GM18861 (cell line): ENCODE measurements around the gene ERF.
A peak's percentile ranks its signal among the peaks of the same experiment; 100 is the strongest.

ENCODE experiments used
- ATAC-seq: cut with Tn5 transposase; IDR thresholded peaks from one replicate; pipeline ENCODE4 v1.9.1; 2021; ENCODE audit not compliant: unreplicated experiment

ERF gene

GRCh38 chr19:42254089-42254849, 659 bp downstream of the ERF start:
- ATAC-seq: peak; percentile 34

- no peak for ATAC-seq
Observed at GRCh38 chr19:42253245-42254088, 1.5 kb downstream of the ERF start.

- no peak for ATAC-seq
Observed at GRCh38 chr19:42252365-42253244, 2.3 kb downstream of the ERF start.

GRCh38 chr19:42251572-42252358, 3.2 kb downstream of the ERF start:
- no peak for ATAC-seq

DNA sequence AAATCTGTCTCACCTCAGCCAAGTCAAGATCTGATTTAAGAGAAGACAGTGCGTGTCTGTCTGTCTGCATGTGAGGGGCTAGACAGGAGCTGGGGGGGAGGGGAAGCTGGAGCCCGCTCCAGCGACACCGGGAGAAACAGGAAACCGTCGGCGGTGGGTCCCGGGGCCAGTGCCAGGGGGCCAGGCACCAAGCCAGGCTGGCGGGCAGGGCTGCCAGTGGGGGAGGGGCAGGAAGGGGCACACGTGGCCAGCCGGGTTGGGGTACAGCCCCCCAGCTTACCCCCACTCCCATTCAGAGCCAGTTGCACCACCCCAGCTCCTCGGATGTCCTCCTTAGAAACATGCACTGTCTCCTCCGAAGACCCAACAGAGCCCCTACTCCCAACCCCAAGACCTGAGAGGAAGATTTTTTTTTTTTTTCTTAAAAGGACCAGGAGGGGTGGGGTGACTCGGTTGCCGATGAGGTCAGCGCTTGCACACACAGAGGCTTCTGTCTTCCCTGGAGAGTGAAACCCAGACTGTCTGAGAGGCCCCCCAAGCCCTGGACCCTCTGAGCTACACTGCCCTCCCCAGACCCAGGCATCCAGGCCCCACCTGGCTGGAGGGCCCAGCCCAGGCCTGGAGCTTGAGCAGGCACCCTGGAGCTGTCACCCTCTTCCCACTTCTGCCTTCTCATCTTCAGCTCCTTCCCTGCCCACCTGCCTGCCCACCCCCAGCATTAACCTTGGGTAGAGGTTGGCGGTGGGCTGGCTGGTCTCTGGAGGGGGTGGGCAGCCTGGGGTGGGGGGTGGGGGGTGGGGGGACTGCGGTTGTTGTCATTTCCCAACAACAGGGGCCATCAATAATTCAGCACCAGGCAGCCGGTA, 4.0 kb downstream of the ERF start:
- ATAC-seq: no peak

DNA sequence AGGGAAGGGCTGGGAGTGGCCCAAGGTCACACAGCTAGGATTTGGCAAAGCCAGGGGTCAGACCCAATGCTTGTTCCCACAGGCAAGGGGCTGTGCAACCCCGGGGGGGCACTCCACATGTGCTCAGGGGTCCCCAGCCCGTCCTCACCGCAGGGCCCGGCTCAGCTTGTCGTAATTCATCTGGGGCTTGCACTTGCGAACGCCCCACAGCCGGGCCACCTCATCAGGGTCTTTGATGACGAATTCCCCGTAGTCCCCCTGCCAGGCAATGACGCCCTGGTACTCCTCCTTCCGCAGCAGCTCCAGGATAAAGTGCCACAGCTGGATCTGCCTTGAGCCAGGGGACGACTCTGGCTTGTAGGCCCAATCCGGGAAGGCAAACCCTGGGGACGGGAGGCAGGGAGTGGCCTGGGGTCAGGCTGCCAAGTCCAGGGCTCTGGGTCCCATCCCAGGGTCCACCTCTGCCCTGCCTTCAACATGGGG, 4.7 kb downstream of the ERF start:
- no peak for ATAC-seq

- no peak for ATAC-seq
Observed at GRCh38 chr19:42249769-42250168, 5.2 kb downstream of the ERF start.

GRCh38 chr19:42249149-42249750, 5.7 kb downstream of the ERF start:
- ATAC-seq: no peak

- no peak for ATAC-seq
Observed at GRCh38 chr19:42248270-42249148, 6.4 kb downstream of the ERF start.

- ATAC-seq: no peak
Observed at GRCh38 chr19:42247640-42248199, 7.2 kb downstream of the ERF start.

- ATAC-seq: no peak
Observed at GRCh38 chr19:42246922-42247639, 7.8 kb downstream of the ERF start.

DNA sequence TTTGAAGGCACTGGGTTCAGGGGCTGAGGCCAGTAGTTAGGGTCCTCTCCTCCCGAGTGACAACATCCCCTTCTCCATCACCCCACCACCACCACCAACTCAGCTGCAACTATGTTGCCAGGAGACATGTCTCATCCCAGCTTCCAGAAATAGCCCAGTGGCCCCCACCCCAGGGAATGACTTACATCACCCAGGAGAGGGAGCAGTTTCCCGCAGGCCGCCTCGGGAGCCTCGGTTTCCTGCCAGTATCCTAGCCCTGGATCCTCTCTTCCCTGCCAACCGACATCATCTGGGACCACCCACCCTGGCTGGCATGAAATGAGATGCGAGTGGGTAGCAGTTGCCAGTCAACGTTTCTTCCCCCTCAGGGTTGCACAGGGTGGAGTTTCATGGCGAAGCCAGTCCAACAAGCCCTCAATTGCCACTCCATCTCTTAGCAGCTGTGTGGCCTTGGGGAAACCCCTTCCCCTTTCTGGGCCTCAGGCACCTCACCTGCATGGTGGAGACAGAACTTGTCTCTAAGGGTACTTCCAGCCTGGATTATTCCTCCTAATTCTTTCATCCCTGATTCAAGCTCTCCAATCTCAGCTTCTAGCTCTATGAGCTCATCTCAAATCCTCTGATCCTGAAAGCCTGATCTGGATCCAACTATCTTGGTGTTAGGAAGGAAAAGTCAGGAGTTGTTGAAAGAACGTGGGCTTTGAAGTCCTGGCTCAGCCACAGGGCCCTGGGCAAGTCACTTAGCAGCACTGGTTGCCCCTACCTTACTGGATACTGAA, 8.6 kb downstream of the ERF start:
- no peak for ATAC-seq

GRCh38 chr19:42245231-42245630, 9.7 kb downstream of the ERF start:
- ATAC-seq: no peak

- peak; percentile 30 for ATAC-seq
Observed at GRCh38 chr19:42244347-42245220, 10.3 kb downstream of the ERF start.
